NAMALWA (cell line): Measurements from ENCODE around the gene FKBP15.
"Not testable (repeated sequence)": the region's sequence is repeated elsewhere in the genome, so short reads cannot be mapped to it uniquely, and the experiment has no call there.

Source experiments
- DNase-seq: peaks from one replicate; pipeline ENCODE4 v3.0.0-alpha.2; 2015; ENCODE audit warnings: low spot score

Gene FKBP15

DNA sequence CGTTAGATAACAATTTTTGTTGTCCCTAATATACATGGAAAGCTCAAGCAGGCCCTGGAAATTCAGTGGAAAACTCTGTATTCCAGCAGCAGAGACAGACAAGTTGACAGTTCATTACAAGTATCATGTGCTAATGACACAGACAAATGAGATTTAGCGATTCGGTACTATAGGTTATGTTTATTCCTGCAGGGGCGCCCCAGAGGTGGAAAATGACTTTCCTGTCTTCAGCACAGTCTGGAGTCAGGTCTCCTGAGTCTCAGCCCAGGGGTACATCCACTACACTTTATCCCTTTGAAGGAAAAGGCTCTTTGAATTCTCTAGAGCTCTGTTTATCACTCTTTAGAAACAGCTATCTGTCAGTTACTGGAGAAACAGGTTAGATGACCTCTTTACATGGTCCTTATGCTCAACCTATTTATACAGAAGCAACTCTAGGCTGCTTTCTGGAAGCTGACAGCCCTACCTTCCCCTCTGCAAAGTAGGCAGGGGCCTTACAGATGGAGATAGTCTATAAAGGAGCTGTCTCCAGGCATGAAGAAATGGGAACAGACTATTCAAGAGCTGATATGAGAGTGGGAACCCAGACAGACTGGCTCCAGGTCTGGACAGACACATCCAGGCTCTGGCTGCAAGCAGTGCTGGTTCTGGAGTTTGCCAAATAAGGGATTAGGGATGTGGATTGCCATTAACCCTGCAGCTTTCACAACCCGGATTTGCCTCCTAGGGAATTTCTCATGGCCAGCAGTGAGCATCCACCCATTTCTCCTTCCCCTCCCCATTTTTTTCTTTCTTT lies 77.4 kb downstream of the FKBP15 start:
- DNase-seq = no peak

GRCh38 chr9:113140896-113141295 lies 80.2 kb downstream of the FKBP15 start:
- not testable (repeated sequence) for DNase-seq

DNA sequence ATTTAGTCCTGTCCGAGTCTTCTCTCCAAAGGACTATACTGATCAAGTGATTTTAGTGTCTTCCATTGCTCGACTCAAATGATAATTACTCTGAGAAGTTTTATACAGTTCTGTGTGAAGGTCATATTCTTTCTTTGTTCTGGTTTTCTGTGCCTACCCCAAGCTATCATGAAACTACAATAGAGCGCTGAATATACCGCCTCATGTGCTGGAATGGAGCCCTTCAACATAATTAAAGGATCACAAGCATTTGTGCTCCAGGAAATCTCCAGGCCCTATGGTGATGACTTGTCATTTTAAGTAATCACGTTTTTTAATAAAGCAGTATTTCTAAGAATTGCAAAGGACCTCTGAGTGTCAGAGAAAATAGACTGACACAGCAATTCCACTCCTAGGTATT lies 81.1 kb downstream of the FKBP15 start:
- DNase-seq = no peak

- DNase-seq = no peak
These were observed 81.8 kb downstream of the FKBP15 start for GRCh38 chr9:113139225-113139829.

GRCh38 chr9:113138760-113139159 lies 82.3 kb downstream of the FKBP15 start:
- DNase-seq = no peak

GRCh38 chr9:113137196-113138168 lies 83.6 kb downstream of the FKBP15 start:
- DNase-seq = no peak

GRCh38 chr9:113131689-113132151 lies 89.4 kb downstream of the FKBP15 start:
- peak; percentile 30 for DNase-seq

DNA sequence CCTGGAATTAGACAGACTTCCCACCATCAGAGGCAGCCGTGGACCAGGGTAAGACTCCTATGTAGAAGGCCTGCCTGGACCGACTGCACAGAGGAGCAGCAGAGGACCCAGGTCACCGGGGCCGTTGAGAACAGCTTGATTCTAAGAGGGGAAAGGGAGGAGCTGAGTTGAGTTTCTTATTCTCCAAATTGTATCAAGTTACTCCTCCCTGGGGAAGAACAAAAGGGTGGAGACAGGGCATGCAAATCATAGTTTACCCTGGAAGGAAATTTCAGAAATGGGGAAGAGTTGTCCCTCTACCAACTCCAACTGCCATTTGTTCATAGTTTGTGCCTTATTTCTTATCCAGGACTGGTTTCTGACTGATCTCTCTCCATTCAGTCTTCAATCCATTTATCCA lies 91.2 kb downstream of the FKBP15 start:
- DNase-seq = no peak

DNA sequence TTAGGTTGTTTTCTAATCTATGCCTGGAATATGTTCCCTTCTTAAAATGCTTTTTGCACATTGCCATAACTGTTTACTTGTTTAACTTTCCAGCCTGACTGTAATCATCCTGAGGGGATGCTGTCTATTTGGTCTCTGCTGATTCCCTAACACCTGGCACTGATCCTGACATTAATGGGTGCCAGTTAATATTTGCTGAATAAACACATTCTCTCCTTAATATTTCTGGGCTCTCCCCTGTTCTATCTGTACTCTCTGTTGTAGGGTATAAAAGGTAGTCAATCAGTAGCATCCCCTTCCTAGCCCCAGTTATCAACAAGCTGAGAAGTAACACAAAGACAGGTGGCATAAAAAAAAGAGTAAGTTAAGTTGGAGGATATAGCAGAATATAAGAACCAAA lies 91.6 kb downstream of the FKBP15 start:
- DNase-seq = no peak

- no peak for DNase-seq
These were observed 95.6 kb downstream of the FKBP15 start for GRCh38 chr9:113125386-113126035.

DNA sequence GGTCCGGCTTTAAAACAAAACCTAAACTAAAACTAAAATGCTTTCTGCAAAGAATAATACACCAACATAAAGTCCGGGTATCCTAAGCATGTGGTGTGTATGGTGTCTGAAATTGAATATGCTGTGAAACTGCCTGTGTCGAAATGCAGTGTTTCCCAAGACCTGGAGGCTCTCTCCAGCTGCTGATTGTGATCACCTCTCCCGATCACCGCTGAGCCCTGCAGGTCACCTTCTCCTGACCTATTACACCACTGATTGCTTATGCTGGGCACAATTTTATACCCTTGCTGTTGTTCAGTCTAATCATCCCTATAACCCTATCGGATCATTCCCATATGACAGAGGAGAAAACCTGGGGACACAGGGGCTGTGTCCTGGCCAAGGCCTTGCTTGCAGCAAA lies 102.2 kb downstream of the FKBP15 start:
- not testable (repeated sequence) for DNase-seq
